NCI-H510A (cell line): ENCODE data around the gene GRIK1.
"Not testable (repeated sequence)": the region's sequence is repeated elsewhere in the genome, so short reads cannot be mapped to it uniquely, and the experiment has no call there.

Experiments used
- DNase-seq: peaks from one replicate; lab custom pipeline; 2025; lab: John Stamatoyannopoulos, UW

GRIK1 gene

GRCh38 chr21:29610779-29611360 lies 328.9 kb downstream of the GRIK1 start:
- DNase-seq = no peak

- no peak for DNase-seq
Observed at GRCh38 chr21:29606613-29607012, 333.2 kb downstream of the GRIK1 start.

DNA sequence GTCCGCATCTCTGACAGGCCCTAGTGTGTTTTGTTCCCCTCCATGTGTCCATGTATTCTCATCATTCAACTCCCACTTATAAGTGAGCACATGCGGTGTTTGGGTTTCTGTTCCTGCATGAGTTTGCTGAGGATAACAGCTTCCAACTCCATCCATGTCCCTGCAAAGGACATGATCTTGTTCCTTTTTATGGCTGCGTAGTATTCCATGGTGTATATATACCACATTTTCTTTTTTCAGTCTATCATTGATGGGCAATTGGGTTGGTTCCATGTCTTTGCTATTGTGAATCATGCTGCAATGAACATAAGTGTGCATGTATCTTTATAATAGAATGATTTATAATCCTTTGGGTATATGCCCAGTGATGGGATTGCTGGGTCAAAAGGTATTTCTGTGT lies 334.6 kb downstream of the GRIK1 start:
- not testable (repeated sequence) for DNase-seq

GRCh38 chr21:29604076-29604475 lies 335.7 kb downstream of the GRIK1 start:
- no peak for DNase-seq

- no peak for DNase-seq
Observed at GRCh38 chr21:29601047-29601446, 338.7 kb downstream of the GRIK1 start.

- no peak for DNase-seq
Observed at GRCh38 chr21:29586696-29587095, 353.1 kb downstream of the GRIK1 start.

DNA sequence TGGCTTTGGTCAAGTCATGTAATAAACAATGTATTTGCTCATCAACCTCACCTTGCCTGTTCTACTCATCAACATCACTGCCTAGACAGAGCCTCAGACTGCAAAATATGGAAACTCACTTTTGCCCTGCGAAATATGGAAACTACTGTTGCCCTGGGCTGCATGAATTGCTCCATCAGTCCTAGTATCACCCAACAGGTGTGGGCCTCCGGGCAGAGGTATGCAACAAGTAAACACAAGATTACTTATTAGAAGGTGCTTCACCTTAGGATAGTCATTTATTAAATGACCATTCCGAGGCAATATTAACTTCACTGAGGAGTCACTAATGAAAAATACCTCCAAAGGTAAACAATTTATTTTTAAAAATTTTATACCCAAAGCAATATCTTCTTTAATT lies 354.3 kb downstream of the GRIK1 start:
- no peak for DNase-seq

DNA sequence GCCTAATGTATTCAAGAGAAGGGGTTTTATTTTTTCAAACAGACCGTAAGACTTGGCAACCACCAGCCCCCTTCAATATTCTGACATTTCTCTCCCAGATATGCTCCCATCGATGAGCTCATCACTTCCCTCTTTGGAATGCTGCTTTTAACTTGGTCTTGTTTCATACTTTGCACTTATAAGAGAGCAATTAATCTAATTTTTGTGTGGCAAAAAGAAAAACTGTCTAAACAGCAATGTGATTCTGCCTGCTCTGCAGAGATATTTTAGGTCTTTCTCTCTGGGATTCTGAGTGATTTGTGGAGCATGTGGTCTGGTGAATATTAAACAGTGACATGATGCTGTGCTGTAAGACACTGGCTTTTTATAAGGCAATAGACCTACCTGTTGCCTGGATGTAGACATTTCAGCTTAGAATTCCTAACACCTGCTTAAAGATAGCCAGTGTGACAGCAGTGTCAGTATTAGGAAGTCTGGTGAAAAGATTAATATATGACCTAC lies 356.3 kb downstream of the GRIK1 start:
- no peak for DNase-seq

DNA sequence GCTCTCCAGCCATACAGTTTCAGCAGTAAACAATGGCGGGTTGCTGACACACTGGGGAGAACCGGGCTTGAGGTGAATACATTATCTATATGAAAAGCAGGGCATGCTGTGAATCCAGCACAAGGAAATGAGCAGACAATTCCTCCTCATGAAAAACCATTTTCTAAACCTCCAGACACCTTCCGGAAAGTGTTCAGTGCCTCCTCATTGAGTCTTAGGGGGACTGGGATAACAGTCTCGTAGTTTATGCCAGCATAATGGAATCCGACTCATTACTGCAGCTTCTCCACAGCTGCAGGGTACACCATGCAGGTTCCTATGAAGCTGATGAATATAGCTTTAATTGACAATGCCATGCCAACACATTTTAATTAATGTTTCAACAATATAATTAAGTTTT lies 356.9 kb downstream of the GRIK1 start:
- DNase-seq = no peak

DNA sequence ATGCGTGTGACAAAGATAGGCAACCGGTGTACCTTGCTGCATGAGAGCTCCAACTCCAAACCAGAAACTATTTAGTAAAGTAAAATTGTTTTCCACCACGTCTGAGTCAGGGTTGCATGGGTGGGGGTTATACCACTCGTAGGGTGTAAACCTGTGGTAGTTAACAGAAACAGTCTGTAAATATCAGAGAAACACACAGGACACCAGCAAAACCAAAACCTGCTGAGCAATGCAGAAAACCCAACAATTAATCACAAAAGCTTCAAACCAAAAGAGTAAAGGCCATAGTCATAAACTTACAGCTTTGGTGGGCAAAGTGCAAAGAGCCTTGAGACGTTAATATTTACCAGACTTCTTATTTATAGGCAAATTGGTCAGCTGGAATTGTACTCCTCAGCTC lies 358.4 kb downstream of the GRIK1 start:
- DNase-seq = no peak

GRCh38 chr21:29580732-29581285 lies 359.0 kb downstream of the GRIK1 start:
- no peak for DNase-seq

- no peak for DNase-seq
Observed at GRCh38 chr21:29578306-29578705, 361.5 kb downstream of the GRIK1 start.

DNA sequence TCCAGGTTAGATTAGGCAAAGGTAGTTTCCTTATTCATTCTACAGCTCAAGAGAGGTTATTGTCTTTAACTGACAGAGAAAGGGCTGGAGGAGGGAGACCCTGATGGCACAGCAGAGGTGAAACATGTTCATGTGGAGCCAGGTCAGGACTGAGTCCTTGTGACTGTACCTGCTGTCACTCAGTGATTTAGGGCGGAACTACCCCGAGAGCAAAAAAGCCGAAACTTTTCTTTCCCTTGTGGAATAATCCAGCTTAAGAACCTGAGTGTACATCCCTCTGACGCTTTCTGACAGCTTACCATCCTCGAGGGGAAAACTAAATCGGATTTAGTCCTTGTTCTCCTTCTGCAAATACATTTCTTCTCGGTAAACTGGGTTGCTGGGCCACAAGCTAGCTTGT lies 367.8 kb downstream of the GRIK1 start:
- no peak for DNase-seq

GRCh38 chr21:29568020-29568697 lies 371.6 kb downstream of the GRIK1 start:
- DNase-seq = no peak

GRCh38 chr21:29557931-29558725 lies 381.7 kb downstream of the GRIK1 start:
- no peak for DNase-seq

GRCh38 chr21:29557200-29557599 lies 382.6 kb downstream of the GRIK1 start:
- no peak for DNase-seq

GRCh38 chr21:29555601-29556000 lies 384.2 kb downstream of the GRIK1 start:
- DNase-seq = no peak

DNA sequence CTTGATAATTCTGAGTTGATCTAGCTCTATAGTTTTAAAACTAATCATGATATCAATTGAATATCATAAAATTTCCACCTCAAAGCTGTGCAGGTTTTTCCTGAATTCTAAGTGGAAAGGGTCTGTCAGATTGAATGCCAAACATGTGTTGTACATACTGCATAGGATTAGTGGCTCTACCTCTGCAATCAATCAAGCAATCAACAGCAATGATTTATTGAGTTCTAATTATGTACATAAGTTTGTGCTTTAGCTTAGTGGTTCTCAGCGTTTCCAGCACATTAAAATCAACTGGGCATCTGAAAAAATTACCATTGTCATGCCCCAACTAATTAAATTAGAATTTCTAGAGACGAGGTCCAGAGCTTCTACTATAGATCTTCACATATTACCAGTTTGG lies 389.6 kb downstream of the GRIK1 start:
- DNase-seq = no peak

DNA sequence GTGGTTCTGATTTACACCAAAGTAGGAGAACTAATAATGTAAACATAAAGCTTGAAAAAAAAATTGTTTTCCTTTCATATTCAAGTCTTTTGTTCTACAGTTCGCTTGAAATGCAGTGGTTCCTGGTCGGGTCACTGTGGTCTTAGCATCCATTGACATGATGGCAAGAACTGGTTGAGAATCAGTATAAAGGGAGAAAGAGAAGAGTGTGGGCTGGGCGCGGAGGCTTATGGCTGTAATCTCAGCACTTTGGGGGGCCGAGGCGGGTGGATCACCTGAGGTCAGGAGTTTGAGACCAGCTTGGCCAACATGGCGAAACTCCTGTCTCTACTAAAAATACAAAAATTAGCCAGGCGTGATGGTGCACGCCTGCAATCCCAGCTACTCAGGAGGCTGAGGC lies 390.2 kb downstream of the GRIK1 start:
- no peak for DNase-seq

DNA sequence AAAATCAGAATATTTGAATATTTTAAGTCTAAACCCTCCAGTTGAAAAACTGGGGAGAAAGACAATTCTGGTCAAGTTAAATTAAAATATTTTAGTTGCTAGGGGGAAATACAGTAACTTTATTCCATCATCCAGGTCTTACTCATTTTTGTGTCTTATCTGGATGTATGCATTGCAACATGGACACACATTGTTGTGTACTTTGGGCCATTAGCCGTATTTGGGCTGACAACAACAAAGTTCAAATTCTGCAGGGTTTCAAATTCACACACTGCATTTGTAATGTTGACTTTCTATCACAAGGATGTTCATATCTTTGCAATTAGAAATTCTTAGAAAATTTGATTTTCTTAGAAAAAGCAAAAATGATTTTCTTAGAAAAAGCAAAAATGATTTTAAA lies 391.8 kb downstream of the GRIK1 start:
- DNase-seq = no peak

DNA sequence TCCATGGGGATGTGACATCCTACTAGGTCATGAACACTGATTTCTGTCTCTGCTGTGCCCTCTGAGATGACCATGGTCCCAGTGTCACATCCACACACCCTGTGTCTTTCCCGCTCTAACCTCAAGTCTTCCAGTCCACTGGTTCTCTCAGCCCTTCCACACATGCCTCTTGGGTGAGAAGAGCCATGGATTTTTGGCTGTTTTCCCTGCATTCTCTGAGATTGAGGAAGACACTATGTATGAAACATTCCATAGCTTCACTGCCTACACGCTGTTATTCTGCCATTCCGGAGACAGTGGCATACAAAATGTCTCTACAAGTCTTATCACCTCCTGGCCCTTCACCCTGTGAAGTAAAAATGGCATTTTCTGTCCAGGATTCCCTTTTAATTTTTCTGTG lies 393.7 kb downstream of the GRIK1 start:
- no peak for DNase-seq

- DNase-seq = no peak
Observed at GRCh38 chr21:29540289-29540688, 399.5 kb downstream of the GRIK1 start.

- no peak for DNase-seq
Observed at GRCh38 chr21:29538115-29538514, 401.7 kb downstream of the GRIK1 start.
